Glomerular visceral epithelial cell (primary cell): ENCODE measurements around the gene PSAP.

Source experiments
- DNase-seq: peaks from one replicate; pipeline ENCODE4 v3.0.0-alpha.2; 2016; ENCODE audit errors: extremely low spot score

The PSAP gene

GRCh38 chr10:71807557-71808510 is 43.2 kb downstream of the PSAP start:
- no peak for DNase-seq

DNA sequence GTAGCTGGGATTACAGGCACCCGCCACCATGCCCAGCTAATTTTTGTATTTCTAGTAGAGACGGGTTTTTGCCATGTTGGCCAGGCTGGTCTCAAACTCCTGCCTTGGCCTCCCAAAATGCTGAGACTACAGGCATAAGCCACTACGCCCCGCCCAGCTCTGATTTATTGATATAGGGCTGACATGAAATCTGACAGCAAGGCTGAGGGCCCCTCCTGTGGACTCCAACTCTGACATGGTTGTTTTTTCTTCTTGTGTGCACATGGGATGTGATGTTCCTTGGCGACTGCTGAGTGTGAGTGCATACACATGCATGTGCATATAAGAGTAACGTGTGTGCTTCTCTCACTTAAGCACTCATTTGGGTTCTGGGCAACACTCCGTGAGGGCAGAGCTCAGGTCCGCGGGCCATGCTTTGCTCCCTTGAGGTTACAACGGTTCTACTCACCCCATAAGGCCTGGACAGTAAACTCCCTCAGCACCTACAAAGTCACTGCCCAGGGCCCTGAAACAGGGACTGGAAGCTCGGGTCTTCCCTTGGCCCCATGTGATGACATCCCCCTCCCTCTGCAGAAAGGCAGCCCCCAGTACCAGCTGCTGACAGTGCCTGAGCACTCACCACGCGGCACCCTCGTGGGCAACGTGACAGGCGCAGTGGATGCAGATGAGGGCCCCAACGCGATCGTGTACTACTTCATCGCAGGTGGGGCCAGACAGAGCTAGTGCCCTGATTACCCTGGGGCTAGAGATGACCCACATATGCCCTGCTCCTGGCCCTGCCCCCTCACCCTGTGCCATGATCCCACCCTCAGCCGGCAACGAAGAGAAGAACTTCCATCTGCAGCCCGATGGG is 44.1 kb downstream of the PSAP start:
- DNase-seq: no peak

DNA sequence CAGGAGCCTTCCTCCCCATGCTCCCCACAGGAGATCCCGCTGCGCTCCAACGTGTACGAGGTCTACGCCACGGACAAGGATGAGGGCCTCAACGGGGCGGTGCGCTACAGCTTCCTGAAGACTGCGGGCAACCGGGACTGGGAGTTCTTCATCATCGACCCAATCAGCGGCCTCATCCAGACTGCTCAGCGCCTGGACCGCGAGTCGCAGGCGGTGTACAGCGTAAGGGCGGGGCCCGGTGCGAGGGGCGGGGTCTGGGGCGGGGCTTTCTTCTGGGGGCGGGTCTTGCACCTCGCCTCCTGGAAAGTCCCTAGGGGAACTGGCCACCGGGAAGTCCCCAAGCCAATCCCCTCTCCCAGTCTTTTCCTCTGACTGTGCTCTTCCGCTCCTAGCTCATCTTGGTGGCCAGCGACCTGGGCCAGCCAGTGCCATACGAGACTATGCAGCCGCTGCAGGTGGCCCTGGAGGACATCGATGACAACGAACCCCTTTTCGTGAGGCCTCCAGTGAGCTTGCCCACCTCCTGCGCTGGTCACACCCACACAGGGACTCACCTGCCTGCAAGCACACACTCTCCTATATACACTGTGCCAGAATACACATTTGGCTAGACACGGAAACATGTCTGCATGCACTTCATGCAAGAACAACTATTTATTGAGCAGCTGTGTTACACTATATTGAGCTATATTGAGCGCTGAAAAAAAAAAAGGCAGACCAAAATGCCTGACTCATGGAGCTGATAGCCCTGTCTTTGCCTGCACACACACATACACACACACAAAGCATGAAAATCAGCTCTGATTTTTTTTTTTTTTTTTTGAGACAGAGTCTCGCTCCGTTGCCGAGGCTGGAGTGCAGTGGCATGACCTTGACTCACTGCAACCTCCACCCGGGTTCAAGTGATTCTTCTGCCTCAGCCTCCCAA is 45.0 kb downstream of the PSAP start:
- no peak for DNase-seq

DNA sequence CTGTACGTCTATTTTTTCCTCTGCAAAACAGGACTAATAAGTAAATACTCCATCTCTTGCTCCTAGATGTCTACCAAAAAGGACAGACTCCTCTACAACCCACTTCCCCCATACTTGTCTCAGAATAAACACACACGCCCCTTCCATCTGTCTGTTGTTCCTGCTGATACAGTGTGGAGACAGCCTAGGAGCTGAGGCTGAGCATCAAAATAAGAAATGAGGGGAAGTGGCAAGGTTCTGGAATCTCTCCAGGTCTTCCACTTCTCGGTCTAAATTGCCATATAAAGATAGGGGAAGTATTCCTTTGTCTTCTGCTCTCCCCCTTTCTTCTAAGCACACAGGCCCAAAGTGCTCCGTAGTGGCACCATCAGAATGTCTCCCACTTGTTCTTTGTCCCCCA is 47.0 kb downstream of the PSAP start:
- no peak for DNase-seq

GRCh38 chr10:71802715-71803488 is 48.1 kb downstream of the PSAP start:
- no peak for DNase-seq

- DNase-seq: no peak
These were observed 48.8 kb downstream of the PSAP start for GRCh38 chr10:71802235-71802634.

DNA sequence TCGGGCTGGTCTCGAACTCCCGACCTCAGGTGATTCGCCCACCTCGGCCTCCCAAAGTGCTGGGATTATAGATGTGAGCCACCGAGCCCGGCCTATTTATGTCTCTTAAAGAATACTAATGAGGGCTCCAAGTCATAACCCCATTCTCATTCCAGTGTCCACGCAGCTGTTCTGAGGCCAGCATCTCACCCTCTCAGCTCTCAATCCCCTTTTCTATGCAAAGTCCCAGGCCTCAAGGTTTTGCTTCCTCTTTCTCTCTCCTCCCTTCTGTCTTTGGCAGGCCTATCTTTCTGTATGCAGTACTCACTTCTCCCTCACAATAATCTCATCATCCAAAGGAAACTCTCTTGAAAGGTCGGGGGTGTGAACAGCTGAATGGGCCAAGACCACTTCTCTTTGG is 49.7 kb downstream of the PSAP start:
- DNase-seq: no peak

DNA sequence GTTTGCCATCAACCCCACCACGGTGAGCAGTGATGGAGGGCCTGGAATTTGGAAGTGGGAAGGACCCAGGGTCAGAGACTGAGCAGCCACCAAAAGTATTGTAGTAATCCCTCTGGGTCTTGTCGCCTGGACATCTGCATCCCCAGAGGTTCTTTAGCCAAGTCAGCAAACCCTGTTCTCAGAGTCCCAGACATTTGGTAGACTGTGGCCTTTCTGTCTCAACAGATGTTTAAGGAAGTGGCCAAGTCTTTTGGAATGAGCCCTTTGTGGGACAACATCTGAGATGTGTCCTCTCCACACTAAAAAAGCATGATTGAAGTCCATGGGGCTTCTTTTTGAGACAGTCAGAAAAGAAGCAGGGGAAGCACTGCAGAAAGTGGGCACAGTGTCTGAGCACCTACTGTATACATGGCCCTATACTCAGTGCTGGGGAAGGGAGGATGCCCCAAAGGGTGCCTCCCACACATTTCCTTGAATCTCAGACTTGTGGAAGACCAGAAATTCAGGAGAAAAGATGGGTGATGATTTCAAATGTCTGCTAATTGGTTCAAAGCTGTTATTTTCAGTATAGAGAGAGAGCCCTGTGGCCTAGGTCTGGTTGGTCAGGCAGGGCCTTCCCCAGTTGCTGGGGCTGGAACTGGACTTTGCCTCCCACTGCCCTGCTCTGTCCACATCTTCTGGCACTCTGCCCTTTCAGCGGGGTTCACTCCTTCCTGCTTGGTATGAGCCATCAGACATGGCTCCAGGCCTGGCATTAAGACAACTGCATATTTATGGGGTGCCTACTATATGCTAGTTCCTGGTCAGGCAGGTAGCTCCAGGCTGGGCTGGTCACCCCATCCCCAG is 51.2 kb downstream of the PSAP start:
- no peak for DNase-seq

- DNase-seq: no peak
These were observed 51.9 kb downstream of the PSAP start for GRCh38 chr10:71799112-71799511.

GRCh38 chr10:71798308-71798624 is 52.8 kb downstream of the PSAP start:
- no peak for DNase-seq

- no peak for DNase-seq
These were observed 53.3 kb downstream of the PSAP start for GRCh38 chr10:71797533-71798307.

- DNase-seq: no peak
These were observed 54.2 kb downstream of the PSAP start for GRCh38 chr10:71796749-71797405.

GRCh38 chr10:71795248-71795647 is 55.8 kb downstream of the PSAP start:
- no peak for DNase-seq

- no peak for DNase-seq
These were observed 60.2 kb downstream of the PSAP start for GRCh38 chr10:71790749-71791440.

DNA sequence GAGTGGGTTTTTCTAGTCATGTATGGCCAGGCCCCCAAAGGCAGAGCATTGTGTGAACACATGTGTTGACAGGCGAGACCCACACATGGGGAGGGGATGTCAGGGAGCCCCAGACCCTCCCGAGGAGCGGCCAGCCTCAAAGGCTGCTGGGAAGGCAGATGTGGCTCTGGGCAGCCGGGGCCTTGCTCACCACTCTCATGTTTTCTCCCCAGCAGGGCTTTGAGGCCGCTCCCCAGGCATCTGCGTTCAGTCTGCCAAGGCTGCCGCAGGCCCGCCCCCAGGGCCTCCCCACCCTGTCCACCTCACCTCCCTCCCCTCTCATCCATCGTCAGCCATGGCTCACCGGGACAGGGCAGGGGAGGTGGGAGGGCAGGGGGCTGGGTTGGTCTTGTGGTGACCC is 61.2 kb downstream of the PSAP start:
- DNase-seq: no peak

DNA sequence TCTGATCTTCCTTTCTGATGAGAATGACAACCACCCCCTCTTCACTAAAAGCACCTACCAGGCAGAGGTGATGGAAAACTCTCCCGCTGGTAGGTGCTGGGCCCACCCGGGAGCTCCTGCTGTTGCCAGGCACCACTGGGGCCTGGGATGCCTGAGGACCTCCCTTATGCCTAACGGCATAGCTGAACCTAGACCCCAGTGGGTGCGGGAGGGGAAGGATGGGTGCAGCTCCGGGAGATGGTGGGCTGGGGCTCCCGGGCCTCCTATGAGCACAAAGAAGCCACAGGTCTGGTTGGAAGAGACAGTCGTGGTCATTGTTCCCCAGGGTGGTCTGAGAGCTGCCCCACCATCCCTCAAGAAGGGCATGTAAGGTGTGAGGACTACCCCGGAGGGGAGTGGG is 62.1 kb downstream of the PSAP start:
- no peak for DNase-seq

GRCh38 chr10:71784679-71785272 is 66.3 kb downstream of the PSAP start:
- DNase-seq: no peak
